ENCODE data around the gene TLR3. TPM values are rescaled to one million over a fixed set of nuclear protein-coding genes. Genes with fewer than 3 reads are reported as not detected.

The TLR3 gene
- polyA plus RNA-seq, 1 donor (not counting 4 experiments of a cell fraction or from before 2014, with no cell fraction given) = 8.8 TPM

- no peaks in the 10 kb centered on the region for H4K20me1 ChIP-seq (ENCODE audit: control insufficient read depth, extremely low read depth, insufficient read depth, low read length)
- H2AFZ ChIP-seq (ENCODE audit: control insufficient read depth, low read length) = no peak overlapping the region
- H3K4me2 ChIP-seq (ENCODE audit: control insufficient read depth, extremely low read depth, insufficient read depth, low read depth, low read length) = no peak overlapping the region
- H3K9me1 ChIP-seq (ENCODE audit: control insufficient read depth, extremely low read depth, insufficient read depth, low read length) = no peaks in the 10 kb centered on the region
- DNase-seq (ENCODE audit: low read depth, low spot score) (no peak), FAIRE-seq (no peak)
- no peak overlapping the region for H3K9ac ChIP-seq (ENCODE audit: control insufficient read depth, extremely low read depth, insufficient read depth, low read length)
- H3K4me3 ChIP-seq (ENCODE audit: control insufficient read depth in 2 of 3, extremely low read depth in 1 of 3, insufficient read depth in 2 of 3, low read depth in 1 of 3, low read length in 3 of 3) = no peak overlapping the region
- peaks cover 29% of the 10 kb centered on the region for H3K27me3 ChIP-seq (ENCODE audit: control insufficient read depth, extremely low read depth, insufficient read depth, low read length)
- dilution Hi-C loops (cut with MboI; ENCODE audit: extremely low pct_ligation_motif_present, low sequenced_read_pairs) = no loop called here
- no peaks in the 10 kb centered on the region for H3K79me2 ChIP-seq (ENCODE audit: control insufficient read depth, insufficient read depth, low read length)
- H3K36me3 ChIP-seq (ENCODE audit: control insufficient read depth in 2 of 2, extremely low read depth in 1 of 2, insufficient read depth in 2 of 2, low read length in 2 of 2) = no peaks in the 10 kb centered on the region
- H3K9me3 ChIP-seq (ENCODE audit: control insufficient read depth, low read depth, low read length) = no peaks in the 10 kb centered on the region
- TF ChIP-seq CTCF (optimal IDR thresholded peaks at IDR 0.05 in 1 of 3, IDR thresholded peaks at IDR 0.05 in 1 of 3, conservative IDR thresholded peaks at IDR 0.05 in 1 of 3; ENCODE audit: extremely low read depth in 1 of 3, insufficient read depth in 2 of 3, low read length in 3 of 3) (no peak), EZH2 (IDR thresholded peaks at IDR 0.05; ENCODE audit: low read length) (no peak)
- no peaks in the 10 kb centered on the region for H3K4me1 ChIP-seq (ENCODE audit: control insufficient read depth, extremely low read depth, insufficient read depth, low read length)
- H3K27ac ChIP-seq (ENCODE audit: control insufficient read depth, insufficient read depth, low read length) = no peak overlapping the region
Measured at GRCh38 chr4:186109245-186109644, 40.3 kb downstream of the TLR3 start.

- H3K36me3 ChIP-seq (ENCODE audit: control insufficient read depth in 2 of 2, extremely low read depth in 1 of 2, insufficient read depth in 2 of 2, low read length in 2 of 2) = no peaks in the 10 kb centered on the region
- H3K4me2 ChIP-seq (ENCODE audit: control insufficient read depth, extremely low read depth, insufficient read depth, low read depth, low read length) = no peak overlapping the region
- no peak for FAIRE-seq
- H2AFZ ChIP-seq (ENCODE audit: control insufficient read depth, low read length) = no peak overlapping the region
- DNase-seq (ENCODE audit: low read depth, low spot score) = no peak
- H3K4me3 ChIP-seq (ENCODE audit: control insufficient read depth in 2 of 3, extremely low read depth in 1 of 3, insufficient read depth in 2 of 3, low read depth in 1 of 3, low read length in 3 of 3) = no peak overlapping the region
- no peaks in the 10 kb centered on the region for H3K4me1 ChIP-seq (ENCODE audit: control insufficient read depth, extremely low read depth, insufficient read depth, low read length)
- no peak overlapping the region for H3K27ac ChIP-seq (ENCODE audit: control insufficient read depth, insufficient read depth, low read length)
- TF ChIP-seq CTCF (optimal IDR thresholded peaks at IDR 0.05 in 1 of 3, IDR thresholded peaks at IDR 0.05 in 1 of 3, conservative IDR thresholded peaks at IDR 0.05 in 1 of 3; ENCODE audit: extremely low read depth in 1 of 3, insufficient read depth in 2 of 3, low read length in 3 of 3) (no peak), EZH2 (IDR thresholded peaks at IDR 0.05; ENCODE audit: low read length) (no peak)
- H3K79me2 ChIP-seq (ENCODE audit: control insufficient read depth, insufficient read depth, low read length) = no peaks in the 10 kb centered on the region
- H3K9me3 ChIP-seq (ENCODE audit: control insufficient read depth, low read depth, low read length) = no peaks in the 10 kb centered on the region
- dilution Hi-C loops (cut with MboI; ENCODE audit: extremely low pct_ligation_motif_present, low sequenced_read_pairs) = no loop called here
- H3K27me3 ChIP-seq (ENCODE audit: control insufficient read depth, extremely low read depth, insufficient read depth, low read length) = peaks cover 5% of the 10 kb centered on the region
- no peaks in the 10 kb centered on the region for H4K20me1 ChIP-seq (ENCODE audit: control insufficient read depth, extremely low read depth, insufficient read depth, low read length)
- H3K9me1 ChIP-seq (ENCODE audit: control insufficient read depth, extremely low read depth, insufficient read depth, low read length) = no peaks in the 10 kb centered on the region
- no peak overlapping the region for H3K9ac ChIP-seq (ENCODE audit: control insufficient read depth, extremely low read depth, insufficient read depth, low read length)
Measured at GRCh38 chr4:186116697-186117096, 47.7 kb downstream of the TLR3 start.

Measured in keratinocyte (primary cell).